ENCODE results near the gene ANKS1B.
"Not testable (repeated sequence)": the region's sequence is repeated elsewhere in the genome, so short reads cannot be mapped to it uniquely, and the experiment has no call there.

The ANKS1B gene

DNA sequence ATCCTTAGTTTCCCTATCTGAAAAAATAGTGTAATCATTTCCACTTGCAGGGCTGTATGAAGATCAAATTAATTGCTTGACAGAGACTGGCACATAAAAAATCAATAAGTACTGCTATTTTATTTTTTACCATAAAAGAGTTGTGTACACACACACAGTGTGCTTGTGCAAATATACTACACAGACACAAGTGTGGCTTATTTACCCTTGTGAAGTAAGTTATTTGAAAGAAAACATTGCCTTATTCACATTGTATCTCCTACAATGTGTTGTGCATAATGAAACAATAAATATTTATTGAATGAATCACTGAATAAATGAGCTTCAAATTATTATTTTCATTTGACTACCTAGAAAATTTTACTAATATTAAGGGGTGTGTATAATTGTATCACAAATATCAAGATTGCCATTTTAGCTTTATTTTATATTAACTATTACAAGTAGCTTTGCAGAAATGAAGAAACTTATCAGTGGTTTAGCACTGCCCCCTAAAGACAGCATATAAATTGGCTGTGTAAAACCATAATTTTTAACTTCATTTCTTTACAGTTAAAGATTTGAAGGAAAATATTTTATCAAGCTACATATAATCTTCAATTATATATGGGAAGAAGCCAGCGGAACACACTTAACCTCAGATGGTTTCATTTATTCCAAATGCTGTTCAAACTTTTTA is 325.9 kb downstream of the ANKS1B start:
- Mint-ChIP-seq H3K36me3 (no peaks in the 10 kb centered on the region), H3K9me3 (no peaks in the 10 kb centered on the region), H3K27ac (no peak overlapping the region), H3K4me3 (no peak overlapping the region), H3K4me1 (no peaks in the 10 kb centered on the region), H3K27me3 (no peaks in the 10 kb centered on the region)

DNA sequence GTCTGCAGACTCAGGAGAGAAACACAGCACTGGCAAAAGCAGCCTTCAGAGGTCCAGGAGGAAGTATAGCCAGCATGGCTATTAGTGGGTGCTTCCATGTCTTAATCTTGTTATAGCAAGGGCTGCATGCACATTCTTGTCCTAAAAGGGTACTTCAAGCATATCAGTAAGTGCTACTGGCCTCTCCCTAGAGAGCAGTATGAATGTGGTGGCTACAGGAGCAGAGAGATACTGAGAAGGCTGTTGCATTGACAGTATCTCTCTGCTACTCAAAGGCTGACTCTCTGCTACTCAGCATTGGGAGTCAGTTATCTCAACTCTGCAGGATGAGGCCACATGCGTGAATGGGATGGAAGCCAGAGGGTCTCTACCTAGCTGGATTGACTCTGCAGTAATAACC is 335.2 kb downstream of the ANKS1B start:
- Mint-ChIP-seq H3K9me3 (no peaks in the 10 kb centered on the region), H3K27me3 (no peaks in the 10 kb centered on the region), H3K4me3 (no peak overlapping the region), H3K36me3 (no peaks in the 10 kb centered on the region), H3K4me1 (no peaks in the 10 kb centered on the region), H3K27ac (no peak overlapping the region)

DNA sequence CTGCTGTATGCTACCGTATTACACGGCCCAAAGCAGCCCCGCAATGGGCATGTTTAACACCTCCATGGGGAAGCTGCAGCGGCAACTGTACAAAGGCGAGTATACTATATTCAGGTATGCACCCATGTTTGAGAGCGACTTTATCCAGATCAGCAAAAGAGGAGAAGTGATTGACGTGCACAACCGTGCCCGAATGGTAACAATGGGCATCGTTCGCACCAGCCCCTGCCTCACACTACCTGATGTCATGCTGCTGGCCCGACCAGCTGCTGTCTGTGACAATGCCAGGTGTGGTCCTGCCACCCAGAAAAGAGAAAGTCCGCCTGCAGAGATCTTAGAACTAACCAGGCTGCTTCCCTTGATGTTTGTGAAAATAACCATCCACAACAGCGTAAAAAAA is 336.6 kb downstream of the ANKS1B start:
- H3K4me1 Mint-ChIP-seq: no peaks in the 10 kb centered on the region
- no peaks in the 10 kb centered on the region for H3K36me3 Mint-ChIP-seq
- H3K27me3 Mint-ChIP-seq: no peaks in the 10 kb centered on the region
- no peak overlapping the region for H3K27ac Mint-ChIP-seq
- H3K9me3 Mint-ChIP-seq: no peaks in the 10 kb centered on the region
- H3K4me3 Mint-ChIP-seq: no peak overlapping the region

DNA sequence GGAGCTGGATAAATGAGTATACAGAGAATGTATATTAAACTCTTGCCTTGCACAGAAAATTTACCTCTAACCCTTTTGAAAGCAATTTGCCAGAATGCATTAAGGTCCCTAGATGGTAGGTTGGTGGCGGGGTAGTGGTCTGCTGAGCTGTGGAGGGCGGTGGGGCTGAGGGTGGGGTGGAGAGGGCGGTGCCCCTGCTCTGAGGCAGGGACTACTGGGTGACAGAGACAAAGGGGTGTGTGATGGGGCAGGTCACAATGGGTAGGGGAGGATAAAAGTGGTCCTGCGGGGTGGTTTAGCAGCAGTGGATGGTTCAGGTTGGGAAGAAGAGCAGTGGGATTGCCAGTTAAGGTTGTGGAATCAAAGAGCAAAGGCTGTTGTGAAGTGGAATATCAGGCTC is 337.3 kb downstream of the ANKS1B start, which contains the start of gene GARIN6:
GARIN6 (plus strand) TSS at position 301 of the 400 bp plus-strand sequence. CDS start 422 bp downstream, outside the sequence.
- Mint-ChIP-seq H3K4me3 (no peak within 1 kb of the TSS), H3K4me1 (no peaks in the 10 kb centered on the region), H3K27me3 (no peaks in the 10 kb centered on the region), H3K36me3 (no peaks in the 10 kb centered on the region), H3K9me3 (no peaks in the 10 kb centered on the region), H3K27ac (no peak within 1 kb of the TSS)

DNA sequence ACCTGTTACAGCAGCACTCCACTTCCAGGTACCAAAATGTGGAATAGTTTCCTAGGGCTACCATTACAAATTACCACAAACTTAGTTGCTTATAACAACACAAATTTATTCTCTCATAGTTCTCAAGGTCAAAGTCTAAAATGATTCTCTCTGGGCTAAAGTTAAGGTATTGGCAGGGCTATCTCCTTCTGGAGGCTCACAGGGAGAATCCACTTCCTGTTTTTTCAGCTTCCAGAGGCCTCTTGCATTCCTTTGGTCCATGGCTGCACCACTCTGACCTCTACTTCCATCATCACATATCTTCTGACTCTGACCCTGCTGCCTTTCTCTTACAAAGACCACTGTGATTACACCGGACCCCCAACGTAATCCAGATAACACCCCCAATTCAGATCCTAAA is 340.1 kb downstream of the ANKS1B start:
- H3K36me3 Mint-ChIP-seq: no peaks in the 10 kb centered on the region
- H3K4me1 Mint-ChIP-seq: no peaks in the 10 kb centered on the region
- H3K4me3 Mint-ChIP-seq: no peak overlapping the region
- H3K9me3 Mint-ChIP-seq: no peaks in the 10 kb centered on the region
- no peak overlapping the region for H3K27ac Mint-ChIP-seq
- no peaks in the 10 kb centered on the region for H3K27me3 Mint-ChIP-seq

DNA sequence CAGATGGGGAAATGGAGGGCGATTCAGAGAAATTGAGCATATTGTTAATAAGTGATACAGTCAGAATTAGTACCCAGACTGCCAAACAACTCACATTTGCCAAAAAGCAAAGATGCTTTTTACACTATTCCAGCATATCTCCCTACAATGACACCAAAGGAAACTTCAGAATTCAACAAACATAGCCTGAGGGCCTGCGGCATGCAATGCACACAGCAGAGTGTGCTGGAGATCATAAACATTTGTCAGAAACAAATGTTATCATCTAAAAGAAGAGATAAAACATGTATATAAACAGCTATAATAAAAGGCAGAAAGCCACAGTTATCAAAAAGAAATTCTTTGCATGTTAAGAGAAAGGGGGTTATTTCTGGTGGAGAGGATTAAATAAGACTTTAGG is 357.3 kb downstream of the ANKS1B start:
- H3K4me1 Mint-ChIP-seq: no peaks in the 10 kb centered on the region
- no peaks in the 10 kb centered on the region for H3K36me3 Mint-ChIP-seq
- H3K9me3 Mint-ChIP-seq: no peaks in the 10 kb centered on the region
- H3K27ac Mint-ChIP-seq: no peak overlapping the region
- no peak overlapping the region for H3K4me3 Mint-ChIP-seq
- no peaks in the 10 kb centered on the region for H3K27me3 Mint-ChIP-seq

DNA sequence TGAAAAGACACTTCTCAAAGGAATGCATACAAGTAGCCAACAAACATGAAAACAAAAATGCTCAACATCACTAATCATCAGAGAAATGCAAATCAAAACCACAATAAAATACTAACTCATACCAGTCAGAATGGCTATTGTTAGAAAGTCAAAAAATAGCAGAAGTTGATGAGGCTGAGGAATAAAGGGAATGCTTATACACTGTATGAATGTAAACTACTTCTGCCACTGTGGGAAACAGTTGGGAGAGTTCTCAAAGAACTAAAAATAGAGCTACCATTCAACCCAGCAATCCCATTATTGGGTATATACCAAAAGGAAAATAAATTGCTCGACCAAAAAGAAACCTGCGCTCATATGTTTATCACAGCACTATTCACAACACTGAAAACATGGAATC is 360.1 kb downstream of the ANKS1B start:
- not testable (repeated sequence) for H3K36me3 Mint-ChIP-seq, H3K4me3 Mint-ChIP-seq, H3K27ac Mint-ChIP-seq, H3K27me3 Mint-ChIP-seq, H3K4me1 Mint-ChIP-seq
- peaks cover 16% of the 10 kb centered on the region for H3K9me3 Mint-ChIP-seq

DNA sequence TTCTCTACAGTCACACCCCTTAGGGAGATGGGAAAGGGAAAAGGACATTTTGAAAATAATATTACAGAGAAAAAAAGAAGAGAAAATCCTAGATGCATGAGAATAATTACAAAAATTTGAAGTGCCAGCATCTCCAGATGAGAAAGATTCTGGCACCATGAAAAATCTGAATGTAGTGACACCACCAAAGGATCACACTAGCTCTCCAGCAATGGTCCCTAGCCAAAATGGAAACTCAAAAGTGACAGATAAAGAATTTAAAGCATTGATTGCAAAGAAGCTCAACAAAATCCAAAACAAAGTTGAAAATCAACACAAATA is 364.6 kb downstream of the ANKS1B start:
- Mint-ChIP-seq H3K27ac (no peak overlapping the region), H3K36me3 (no peaks in the 10 kb centered on the region), H3K4me1 (no peaks in the 10 kb centered on the region), H3K27me3 (no peaks in the 10 kb centered on the region), H3K9me3 (peaks cover 16% of the 10 kb centered on the region), H3K4me3 (no peak overlapping the region)

DNA sequence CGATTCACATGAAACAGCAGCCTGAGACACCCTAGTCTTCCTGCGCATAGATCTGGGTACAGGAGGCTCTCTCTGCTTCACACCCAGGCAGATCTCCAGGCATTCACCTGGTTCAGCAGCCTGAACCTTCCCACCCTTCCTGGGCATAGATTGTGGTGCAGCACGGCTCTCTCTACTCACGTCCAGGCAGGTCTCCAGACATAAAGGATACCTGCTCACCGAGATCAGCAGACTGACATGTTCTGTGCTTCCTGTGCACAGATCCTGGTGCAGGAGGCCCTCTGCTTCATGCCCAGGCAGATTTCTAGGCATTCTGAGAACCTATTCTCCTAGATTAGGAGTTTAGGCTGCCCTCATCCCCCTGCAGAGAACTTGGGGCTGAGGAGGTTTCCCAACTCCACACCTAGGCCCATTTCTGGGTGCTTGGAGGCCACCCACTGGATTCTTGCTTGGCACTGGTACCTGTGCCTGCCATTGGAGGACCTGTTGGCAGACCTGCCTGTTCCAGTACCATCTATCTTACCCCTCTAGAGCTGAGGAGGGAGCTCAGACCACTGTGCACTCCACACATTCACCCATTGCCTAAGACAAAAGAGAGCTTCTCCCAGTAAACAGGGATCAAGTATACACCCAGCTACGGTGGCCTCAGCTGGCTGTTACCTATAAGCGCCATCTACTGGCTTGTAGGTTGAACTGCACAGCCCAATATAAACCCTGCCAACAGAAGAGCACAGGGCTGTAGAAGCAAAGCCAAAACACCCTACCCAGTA is 365.2 kb downstream of the ANKS1B start:
- H3K27ac Mint-ChIP-seq: no peak overlapping the region
- no peaks in the 10 kb centered on the region for H3K36me3 Mint-ChIP-seq
- H3K27me3 Mint-ChIP-seq: no peaks in the 10 kb centered on the region
- peaks cover 16% of the 10 kb centered on the region for H3K9me3 Mint-ChIP-seq
- no peak overlapping the region for H3K4me3 Mint-ChIP-seq
- no peaks in the 10 kb centered on the region for H3K4me1 Mint-ChIP-seq

DNA sequence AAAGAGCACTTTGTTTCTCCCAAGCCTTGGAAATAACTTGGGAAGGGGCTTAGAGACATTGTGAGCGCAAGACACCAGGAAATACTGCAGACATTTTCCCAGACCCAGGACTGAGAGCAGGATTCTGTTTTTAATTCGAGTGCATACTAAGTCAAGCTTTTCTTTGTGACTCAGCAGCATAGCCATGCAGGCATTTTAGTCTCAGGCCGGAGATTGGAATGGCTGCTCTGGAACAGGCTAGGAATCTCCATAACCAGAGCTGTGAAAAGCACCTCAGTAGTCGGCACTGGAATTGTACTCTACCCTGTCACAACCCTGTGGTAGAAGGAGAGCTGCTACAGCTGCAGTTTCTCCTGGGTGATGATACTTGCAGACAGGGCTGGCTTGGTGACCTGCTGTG is 366.1 kb downstream of the ANKS1B start:
- no peak overlapping the region for H3K27ac Mint-ChIP-seq
- H3K36me3 Mint-ChIP-seq: no peaks in the 10 kb centered on the region
- H3K27me3 Mint-ChIP-seq: no peaks in the 10 kb centered on the region
- H3K4me3 Mint-ChIP-seq: no peak overlapping the region
- H3K9me3 Mint-ChIP-seq: peaks cover 16% of the 10 kb centered on the region
- no peaks in the 10 kb centered on the region for H3K4me1 Mint-ChIP-seq

DNA sequence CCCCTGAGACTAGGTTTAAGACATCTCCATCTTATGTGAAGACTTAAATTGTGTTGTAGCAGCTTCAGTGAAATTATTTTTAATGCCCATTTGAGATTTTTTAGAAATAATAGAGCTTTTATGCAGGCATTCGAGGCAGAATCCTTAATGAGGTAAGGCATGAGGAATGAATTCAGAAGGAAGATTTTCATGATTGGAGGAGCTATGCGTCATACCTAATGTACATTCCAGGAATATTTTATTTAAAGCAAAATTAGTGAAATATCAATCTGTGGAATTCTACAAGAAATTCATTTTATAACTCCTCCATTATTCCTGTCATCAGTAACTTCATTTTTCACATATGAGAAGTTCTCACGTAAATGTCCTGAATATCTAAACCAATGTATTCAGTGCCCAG is 373.1 kb downstream of the ANKS1B start:
- Mint-ChIP-seq H3K27me3 (no peaks in the 10 kb centered on the region), H3K36me3 (no peaks in the 10 kb centered on the region), H3K27ac (no peak overlapping the region), H3K4me1 (no peaks in the 10 kb centered on the region), H3K4me3 (no peak overlapping the region), H3K9me3 (no peaks in the 10 kb centered on the region)

DNA sequence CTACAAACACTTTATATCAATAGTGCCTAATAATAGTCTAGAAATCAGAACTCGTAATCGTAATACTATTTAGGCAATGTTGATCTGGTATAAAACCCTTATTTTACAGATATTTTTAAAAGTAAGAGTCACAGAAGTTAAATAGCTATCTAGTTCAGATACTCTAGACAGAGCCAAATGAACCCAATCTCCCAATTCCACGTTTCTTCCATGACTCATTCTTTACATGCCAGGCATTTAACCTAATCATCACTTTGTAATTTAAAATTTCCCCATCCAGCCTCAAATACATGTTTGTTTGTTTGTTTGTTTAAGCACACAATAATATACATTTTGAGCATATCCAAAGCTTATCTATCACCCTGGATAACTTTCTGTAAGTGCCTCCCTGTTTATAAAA is 373.6 kb downstream of the ANKS1B start:
- Mint-ChIP-seq H3K4me3 (no peak overlapping the region), H3K36me3 (no peaks in the 10 kb centered on the region), H3K27ac (no peak overlapping the region), H3K9me3 (no peaks in the 10 kb centered on the region), H3K27me3 (no peaks in the 10 kb centered on the region), H3K4me1 (no peaks in the 10 kb centered on the region)

DNA sequence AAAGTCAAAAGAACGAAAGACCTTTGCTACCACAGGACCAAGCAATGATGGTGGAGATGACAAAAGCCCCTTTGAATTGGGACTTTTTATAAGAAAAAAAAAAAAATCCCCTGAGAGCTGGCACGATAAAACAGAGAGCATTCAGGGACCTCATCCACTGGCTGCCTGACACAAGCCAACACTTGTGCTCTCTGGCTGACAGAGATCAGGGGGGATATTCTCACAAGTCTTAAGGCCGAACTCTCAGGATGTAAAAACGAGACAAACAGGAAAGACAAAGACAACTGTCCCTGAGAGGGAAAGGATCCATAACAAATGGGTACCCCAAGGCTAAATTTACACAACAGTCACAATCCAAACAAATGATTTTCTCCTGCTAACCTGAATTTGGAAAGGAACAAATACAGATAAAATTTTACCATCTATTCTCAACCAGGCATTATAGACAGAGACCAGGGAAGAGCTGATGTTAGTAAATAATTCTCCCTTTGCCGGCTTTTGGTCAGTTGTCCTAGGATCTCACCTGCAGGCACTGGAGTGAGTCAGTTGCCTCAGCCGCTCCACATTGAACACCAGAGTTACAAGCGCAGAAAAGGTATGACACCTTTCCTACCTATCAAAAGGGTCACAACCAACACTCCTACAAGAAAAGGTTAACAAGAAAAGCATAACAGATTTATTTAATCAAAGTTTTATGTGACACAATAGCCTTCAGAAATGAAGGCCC is 375.1 kb downstream of the ANKS1B start:
- Mint-ChIP-seq H3K27ac (no peak overlapping the region), H3K27me3 (no peaks in the 10 kb centered on the region), H3K4me1 (no peaks in the 10 kb centered on the region), H3K36me3 (no peaks in the 10 kb centered on the region), H3K9me3 (no peaks in the 10 kb centered on the region), H3K4me3 (no peak overlapping the region)

DNA sequence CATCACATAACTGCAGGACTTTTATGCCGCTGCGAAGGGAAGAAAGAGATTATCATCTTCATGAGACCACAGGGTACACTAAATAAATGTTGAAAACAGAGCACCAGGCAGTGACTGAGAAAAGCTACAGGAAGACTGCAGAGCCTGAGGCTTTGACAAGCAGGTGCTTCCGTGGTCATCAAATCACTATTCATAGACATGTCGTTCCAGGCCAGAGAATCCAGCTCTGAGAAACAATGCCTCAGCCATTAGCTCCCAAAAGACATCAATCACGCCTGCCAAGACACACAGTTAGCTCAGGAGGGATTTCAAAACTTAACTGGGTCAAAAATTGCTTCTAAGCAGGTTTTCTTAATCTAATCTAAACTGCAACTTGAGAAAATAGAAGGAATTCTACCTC is 384.3 kb downstream of the ANKS1B start:
- Mint-ChIP-seq H3K27me3 (no peaks in the 10 kb centered on the region), H3K9me3 (peaks cover 8% of the 10 kb centered on the region), H3K27ac (no peak overlapping the region), H3K36me3 (no peaks in the 10 kb centered on the region), H3K4me3 (no peak overlapping the region), H3K4me1 (no peaks in the 10 kb centered on the region)

DNA sequence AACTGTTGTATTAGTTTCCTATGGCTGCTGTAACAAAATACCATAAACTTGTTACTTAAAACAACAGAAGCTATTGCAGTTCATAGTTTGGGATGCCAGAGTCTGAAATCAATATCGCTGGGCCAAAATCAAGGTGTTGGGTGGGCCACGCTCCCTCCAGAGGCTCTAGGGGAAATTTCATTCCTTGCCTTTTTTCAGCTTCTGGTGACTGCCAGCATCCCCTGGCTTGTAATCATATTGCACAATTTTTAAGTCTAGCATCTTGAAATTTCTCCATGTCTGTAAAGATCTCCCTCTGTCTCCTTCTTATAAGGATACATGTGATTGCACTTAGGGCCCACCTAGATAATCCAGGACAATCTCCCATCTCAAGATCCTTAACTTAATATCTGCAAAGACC is 386.0 kb downstream of the ANKS1B start:
- no peaks in the 10 kb centered on the region for H3K27me3 Mint-ChIP-seq
- no peaks in the 10 kb centered on the region for H3K4me1 Mint-ChIP-seq
- no peak overlapping the region for H3K4me3 Mint-ChIP-seq
- H3K27ac Mint-ChIP-seq: no peak overlapping the region
- H3K9me3 Mint-ChIP-seq: peaks cover 8% of the 10 kb centered on the region
- H3K36me3 Mint-ChIP-seq: no peaks in the 10 kb centered on the region

DNA sequence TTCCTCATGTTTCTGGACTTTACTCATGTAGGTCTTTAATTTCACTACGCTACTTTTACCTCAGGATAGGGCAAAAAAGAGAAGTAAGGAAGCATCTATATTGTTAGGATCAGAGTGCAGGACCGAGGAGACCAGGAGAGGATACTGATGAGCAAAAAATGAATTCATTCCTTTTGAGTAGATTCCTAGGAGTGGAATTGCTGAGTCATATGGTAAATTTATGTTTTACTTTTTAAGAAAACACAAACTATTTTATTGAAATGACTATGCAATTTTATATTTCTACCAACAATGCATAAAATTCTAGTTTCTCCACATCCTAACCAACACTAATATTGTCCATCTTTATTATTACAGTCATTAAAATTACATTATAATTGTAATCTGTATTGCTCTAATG is 388.0 kb downstream of the ANKS1B start:
- no peaks in the 10 kb centered on the region for H3K4me1 Mint-ChIP-seq
- H3K27me3 Mint-ChIP-seq: no peaks in the 10 kb centered on the region
- H3K27ac Mint-ChIP-seq: no peak overlapping the region
- no peak overlapping the region for H3K4me3 Mint-ChIP-seq
- peaks cover 8% of the 10 kb centered on the region for H3K9me3 Mint-ChIP-seq
- no peaks in the 10 kb centered on the region for H3K36me3 Mint-ChIP-seq

Measured in activated naive CD4-positive, alpha-beta T cell treated with anti-CD3 and anti-CD28 coated beads, Interleukin-2, amount 50 U/mL, for 24 hours (primary cell).